ENCODE results near the gene NPIPB5. TPM values are rescaled to one million over a fixed set of nuclear protein-coding genes. Genes with fewer than 3 reads are reported as not detected.
A peak's percentile ranks its signal among the peaks of the same experiment; 100 is the strongest.
"Not testable (repeated sequence)": the region's sequence is repeated elsewhere in the genome, so short reads cannot be mapped to it uniquely, and the experiment has no call there.

Gene NPIPB5
- 100 to 1,000 TPM; 441 to 462 TPM for total RNA-seq
- polyA plus RNA-seq, result 10 to 100 TPM in 1 of 3 donors, 1 to 10 TPM in 2; 3.7 to 13.3 (median 7.6) TPM
- 0.50 to 2.0 (median 1.2) reads per million in 6 experiments for total RNA-seq

DNA sequence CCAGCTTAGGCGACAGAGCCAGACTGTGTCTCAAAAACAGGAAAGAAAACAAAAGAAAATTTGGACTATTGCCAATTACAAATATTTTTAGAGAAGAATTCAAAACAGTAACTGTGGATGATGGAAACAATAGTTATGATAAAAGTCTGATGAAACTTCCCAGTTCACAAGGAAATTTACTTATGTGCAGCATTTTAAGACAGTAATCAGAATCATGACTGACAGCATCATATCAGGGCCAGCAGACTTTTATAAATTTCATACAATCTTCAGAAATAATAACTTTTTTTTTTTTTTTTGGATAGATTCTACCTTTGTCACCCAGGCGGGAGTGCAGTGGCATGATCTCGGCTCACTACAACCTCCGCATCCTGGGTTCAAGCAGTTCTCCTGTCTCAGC lies at the start of gene NPIPB5:
Gene NPIPB5, plus strand, starts transcription at position 301 of the 400 bp plus-strand sequence. CDS start 2,911 bp downstream, outside the sequence.
- POLR2A ChIA-PET, DNase-seq, H3K27ac Mint-ChIP-seq, H3K4me1 Mint-ChIP-seq, H3K4me3 Mint-ChIP-seq, H3K36me3 Mint-ChIP-seq, ATAC-seq, H3K9me3 Mint-ChIP-seq, H3K27me3 Mint-ChIP-seq: not testable (repeated sequence)

- H3K36me3 Mint-ChIP-seq, H3K4me1 Mint-ChIP-seq, POLR2A ChIA-PET, H3K27ac Mint-ChIP-seq, H3K9me3 Mint-ChIP-seq, H3K27me3 Mint-ChIP-seq, DNase-seq, H3K4me3 Mint-ChIP-seq, ATAC-seq: not testable (repeated sequence)
Observed at GRCh38 chr16:22468846-22469245, 41.8 kb upstream of the NPIPB5 start.

GRCh38 chr16:22537996-22538395 lies 27.3 kb downstream of the NPIPB5 start:
- DNase-seq, ATAC-seq, H3K4me1 Mint-ChIP-seq, H3K4me3 Mint-ChIP-seq, H3K27me3 Mint-ChIP-seq, POLR2A ChIA-PET, H3K36me3 Mint-ChIP-seq, H3K9me3 Mint-ChIP-seq: not testable (repeated sequence)
- H3K27ac Mint-ChIP-seq, result peak overlapping the region in 1 of 10 donors; percentile 80

GRCh38 chr16:22544809-22545208 lies 34.1 kb downstream of the NPIPB5 start:
- H3K4me1 Mint-ChIP-seq, H3K4me3 Mint-ChIP-seq, H3K27me3 Mint-ChIP-seq, H3K27ac Mint-ChIP-seq, H3K9me3 Mint-ChIP-seq, H3K36me3 Mint-ChIP-seq, DNase-seq, POLR2A ChIA-PET, ATAC-seq: not testable (repeated sequence)

DNA sequence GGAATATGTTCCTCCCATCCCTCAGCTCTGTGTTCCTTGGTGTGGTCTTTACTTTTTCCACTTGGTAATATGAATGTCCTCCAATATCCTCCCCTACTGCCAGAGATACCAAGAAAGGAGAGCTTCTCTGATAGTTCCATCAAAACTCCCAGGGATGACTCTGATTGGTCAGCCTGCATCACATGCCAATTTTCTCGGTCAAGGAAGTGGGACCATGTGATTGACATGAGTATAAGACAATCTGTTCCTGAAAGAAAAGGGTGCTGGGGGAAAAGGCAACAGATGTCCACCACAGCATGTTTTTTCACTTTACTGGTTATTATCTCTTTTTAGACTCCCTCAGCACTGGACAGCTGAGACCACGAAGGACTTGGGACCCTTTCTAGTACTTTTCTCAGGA lies 35.9 kb downstream of the NPIPB5 start:
- DNase-seq, POLR2A ChIA-PET, H3K4me1 Mint-ChIP-seq, H3K27ac Mint-ChIP-seq, H3K27me3 Mint-ChIP-seq, ATAC-seq, H3K9me3 Mint-ChIP-seq, H3K4me3 Mint-ChIP-seq, H3K36me3 Mint-ChIP-seq: not testable (repeated sequence)

- H3K4me3 Mint-ChIP-seq, H3K27me3 Mint-ChIP-seq, H3K4me1 Mint-ChIP-seq, H3K27ac Mint-ChIP-seq, H3K36me3 Mint-ChIP-seq, POLR2A ChIA-PET, H3K9me3 Mint-ChIP-seq, ATAC-seq: not testable (repeated sequence)
- DNase-seq, result peak in 1 of 10 donors; percentile 50
Observed at GRCh38 chr16:22547170-22547765, 36.6 kb downstream of the NPIPB5 start.

GRCh38 chr16:22549853-22550252 lies 39.2 kb downstream of the NPIPB5 start:
- H3K27ac Mint-ChIP-seq, H3K36me3 Mint-ChIP-seq, ATAC-seq, H3K27me3 Mint-ChIP-seq, H3K9me3 Mint-ChIP-seq, POLR2A ChIA-PET, H3K4me3 Mint-ChIP-seq, H3K4me1 Mint-ChIP-seq, DNase-seq: not testable (repeated sequence)

DNA sequence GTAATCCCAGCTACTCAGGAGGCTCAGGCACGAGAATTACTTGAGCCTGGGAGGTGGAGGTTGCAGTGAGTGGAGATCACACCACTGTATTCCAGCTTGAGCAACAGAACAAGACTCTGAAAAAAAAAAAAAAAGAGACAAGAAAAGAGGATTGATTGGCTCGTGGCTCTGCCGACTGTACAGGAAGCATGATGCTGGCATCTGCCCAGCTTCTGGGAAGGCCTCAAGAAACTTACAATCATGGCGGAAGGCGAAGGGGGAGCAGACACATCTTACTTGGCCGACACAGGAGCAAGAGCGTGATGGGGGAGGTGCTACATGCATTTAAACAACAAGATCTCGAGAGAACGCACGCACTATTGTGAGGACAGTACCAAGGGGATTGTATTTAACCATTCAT lies 40.5 kb downstream of the NPIPB5 start:
- H3K27me3 Mint-ChIP-seq, result not testable (repeated sequence)

GRCh38 chr16:22551651-22552050 lies 41.0 kb downstream of the NPIPB5 start:
- H3K36me3 Mint-ChIP-seq, H3K27ac Mint-ChIP-seq, H3K9me3 Mint-ChIP-seq, ATAC-seq, H3K4me3 Mint-ChIP-seq, H3K4me1 Mint-ChIP-seq, DNase-seq, POLR2A ChIA-PET, H3K27me3 Mint-ChIP-seq: not testable (repeated sequence)

More for the DNA sequence above, 40.5 kb downstream of the NPIPB5 start:
- DNase-seq, H3K9me3 Mint-ChIP-seq, H3K27ac Mint-ChIP-seq, POLR2A ChIA-PET, H3K4me1 Mint-ChIP-seq, H3K4me3 Mint-ChIP-seq, H3K36me3 Mint-ChIP-seq, ATAC-seq: not testable (repeated sequence)

- POLR2A ChIA-PET, H3K36me3 Mint-ChIP-seq: not testable (repeated sequence)
Observed at GRCh38 chr16:22556759-22557158, 46.1 kb downstream of the NPIPB5 start.

More at GRCh38 chr16:22556759-22557158, 46.1 kb downstream of the NPIPB5 start:
- not testable (repeated sequence) for H3K27me3 Mint-ChIP-seq, ATAC-seq, H3K9me3 Mint-ChIP-seq, H3K27ac Mint-ChIP-seq, DNase-seq, H3K4me1 Mint-ChIP-seq, H3K4me3 Mint-ChIP-seq

Other genes starting within 250 kb of the NPIPB5 start
- 100 to 1,000 TPM; 107 to 110 TPM for gene POLR3E, start 213.5 kb upstream of the NPIPB5 start, total RNA-seq
- gene POLR3E, start 213.5 kb upstream of the NPIPB5 start, polyA plus RNA-seq, result 10 to 100 TPM; 11.1 to 13.9 (median 11.5) TPM
- gene CDR2, start 136.3 kb upstream of the NPIPB5 start, total RNA-seq, result 10 to 100 TPM; 68.7 to 78.3 TPM
- 10 to 100 TPM; 46.8 to 91.0 (median 66.9) TPM for gene CDR2, start 136.3 kb upstream of the NPIPB5 start, polyA plus RNA-seq